ENCODE results near the gene PTPN6. TPM values are rescaled to one million over a fixed set of nuclear protein-coding genes. Genes with fewer than 3 reads are reported as not detected.
A peak's percentile ranks its signal among the peaks of the same experiment; 100 is the strongest.

PTPN6 gene
- total and polyA plus RNA-seq, 2 of the 8 experiments (the other 6 are each of a cell fraction or from before 2014, with no cell fraction given) = 16.3 to 28.4 TPM

DNA sequence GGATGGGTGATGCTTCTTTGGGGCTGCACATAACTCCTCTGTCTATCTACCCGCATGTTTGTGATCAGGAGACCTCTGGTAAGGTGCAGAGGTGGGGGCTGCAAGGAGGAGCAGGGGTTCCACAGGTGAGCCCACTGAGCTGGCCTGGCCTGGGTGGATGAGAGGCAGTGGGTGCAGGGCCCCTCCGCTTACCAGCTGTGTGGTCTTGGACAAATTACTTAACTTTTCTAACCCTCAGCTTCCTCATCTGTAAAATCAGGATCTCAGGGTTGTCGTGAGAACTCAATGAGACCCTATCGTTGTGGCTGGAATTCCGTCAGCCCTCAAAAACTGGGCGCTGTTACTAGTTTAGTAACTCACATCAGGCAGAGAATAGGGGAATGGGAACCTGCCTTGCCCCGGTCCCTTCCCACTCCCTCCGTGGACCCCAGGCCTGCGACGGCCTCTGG is 7.5 kb downstream of the PTPN6 start:
- peak overlapping the region; percentile 15 for H4K91ac ChIP-seq (replicated peaks; ENCODE audit: insufficient read length, low read length)
- no peak overlapping the region for H2BK15ac ChIP-seq (ENCODE audit: low read length)
- no peak overlapping the region for H3K27ac ChIP-seq (ENCODE audit: low read depth, low read length)
- no peak overlapping the region for H3K14ac ChIP-seq (ENCODE audit: insufficient read length)
- WGBS, 2 experiments (ENCODE audit: extremely low coverage in 1 of 2, insufficient coverage in 1 of 2, insufficient read length in 1 of 2, insufficient replicate concordance in 2 of 2, low coverage in 1 of 2, low lambda C conversion rate in 2 of 2, missing lambda C conversion rate in 1 of 2) = 87% methylated on average over 10 of the region's 10 CpGs; no CpG with 5 or more reads in 1 of the 2 experiments
- no peak for TF ChIP-seq SIRT6 (IDR thresholded peaks at IDR 0.05; ENCODE audit: low read length)
- H3K23ac ChIP-seq (ENCODE audit: insufficient read length) = no peak overlapping the region
- H3K4me1 ChIP-seq (replicated peaks in 1 of 4; ENCODE audit: control insufficient read depth in 3 of 4, insufficient read depth in 4 of 4, low read length in 3 of 4) = peaks cover 3 to 25% (median 19%) of the 10 kb centered on the region in 4 experiments
- H2AK5ac ChIP-seq (ENCODE audit: low read depth, low read length) = no peak overlapping the region
- no peaks in the 10 kb centered on the region for H3K79me1 ChIP-seq (ENCODE audit: low read depth, low read length)
- H4K8ac ChIP-seq (ENCODE audit: extremely low read depth, insufficient read depth, low read length) = no peak overlapping the region
- no peak overlapping the region for H3K9ac ChIP-seq (replicated peaks in 1 of 4; ENCODE audit: extremely low read depth in 1 of 4, low read depth in 3 of 4, low read length in 3 of 4)
- no peaks in the 10 kb centered on the region for H3K9me3 ChIP-seq (ENCODE audit: insufficient read depth in 2 of 2, low read depth in 1 of 2, low read length in 1 of 2)
- H3K4me2 ChIP-seq (ENCODE audit: insufficient read depth in 1 of 2, low read depth in 2 of 2, low read length in 2 of 2) = no peak overlapping the region
- DNase-seq (ENCODE audit: low read depth in 1 of 2, low spot score in 2 of 2) = no peak
- H4K20me1 ChIP-seq (replicated peaks in 1 of 2; ENCODE audit: control insufficient read depth in 1 of 2, insufficient read depth in 2 of 2, low read length in 2 of 2) = no peaks in the 10 kb centered on the region
- H2BK120ac ChIP-seq (replicated peaks; ENCODE audit: low read depth, low read length) = no peak overlapping the region
- ChIA-PET POLR2A (ENCODE audit: partially characterized antibody) (interaction anchor here (0.9 to 44.0 kb wide), 4 partner anchors 10 to 150 kb away, joined by 5 to 1596 read pairs (median 842); partner anchors contain the start of genes ATN1, C12orf57, EMG1 and PHB2), CTCF (ENCODE audit: partially characterized antibody) (interaction anchor here (0.7 to 12.2 kb wide), 6 partner anchors 10 to 151 kb away, joined by 3 to 277 read pairs (median 4); partner anchors contain the start of genes C12orf57 and RNU7-1)
- no peak overlapping the region for H4K5ac ChIP-seq (ENCODE audit: insufficient read length, low read depth, low read length)
- H2BK5ac ChIP-seq (ENCODE audit: low read depth, low read length) = no peak overlapping the region
- no peak overlapping the region for H3K18ac ChIP-seq (ENCODE audit: extremely low read depth, low read length)
- H3K4ac ChIP-seq (replicated peaks; ENCODE audit: insufficient read length, low read depth, low read length) = no peak overlapping the region
- no peak overlapping the region for H3K56ac ChIP-seq (replicated peaks; ENCODE audit: insufficient read length, low read depth, low read length)
- peaks cover 11% of the 10 kb centered on the region; the same call in 1 of the 2 replicates for H3K23me2 ChIP-seq (ENCODE audit: low read depth, low read length)
- no peaks in the 10 kb centered on the region for H3K27me3 ChIP-seq (replicated peaks in 1 of 4; ENCODE audit: control insufficient read depth in 3 of 4, extremely low read depth in 1 of 4, insufficient read depth in 3 of 4, low read length in 3 of 4)
- no peak overlapping the region for H2BK20ac ChIP-seq (ENCODE audit: low read length)
- H3K79me2 ChIP-seq (ENCODE audit: control insufficient read depth in 1 of 2, insufficient read depth in 2 of 2, low read length in 2 of 2) = peaks cover 0 to 5% of the 10 kb centered on the region in 2 experiments; a peak in 1 of 4 replicates
- no peak overlapping the region for H3K4me3 ChIP-seq (ENCODE audit: extremely low read depth in 1 of 4, insufficient read depth in 2 of 4, low read depth in 3 of 4, low read length in 4 of 4)
- H2AFZ ChIP-seq (ENCODE audit: low read length) = no peak overlapping the region
- no peaks in the 10 kb centered on the region for H3K36me3 ChIP-seq (ENCODE audit: control insufficient read depth in 2 of 4, insufficient read depth in 4 of 4, low read length in 3 of 4)
- no peak for FAIRE-seq
- H2BK12ac ChIP-seq (ENCODE audit: low read depth, low read length) = no peak overlapping the region
